HCT116 (cell line): ENCODE results near the gene ADARB1. TPM values are rescaled to one million over a fixed set of nuclear protein-coding genes. Genes with fewer than 3 reads are reported as not detected.

ENCODE experiments used
- ATAC-seq: fragments of 200-7000 bp; cut with Tn5 transposase; 2 replicates; pipeline ENCODE4 v1.9.1; 2020; ENCODE audit warnings: mild to moderate bottlenecking, moderate library complexity
- BruUV-seq: library from RNA; stranded (reverse); fragments of 400-500 nt; replicated peaks from 2 replicates; lab custom pipeline; 2021; lab: Mats Ljungman, UMichigan
- CTCF ChIA-PET: fragments of 300-600 bp; sonication (Branson Sonifier 250); formaldehyde crosslinking; loops from one replicate; lab custom pipeline; 2021; ENCODE audit warnings: antibody characterized with exemption; lab: Charles Lee
- POLR2A ChIA-PET: fragments of 300-600, 350-600 bp; sonication (Branson Sonifier 250); formaldehyde crosslinking; loops from one replicate; lab custom pipeline; 2021; ENCODE audit warnings: antibody characterized with exemption; lab: Charles Lee
- RAD21 ChIA-PET, 2 experiments: fragments of 300-600 bp; sonication (Branson Sonifier 250); formaldehyde crosslinking; loops; one replicate each; lab custom pipeline; 2023; ENCODE audit warnings: low total read pairs in 2 of 2; ENCODE audit not compliant: uncharacterized antibody in 2 of 2, unreplicated experiment in 2 of 2, low non-redundant PET in 1 of 2; lab: Charles Lee
- DNase-seq: peaks from one replicate; pipeline ENCODE4 v3.0.0-alpha.2; 2010; ENCODE audit warnings: low read depth, low spot score
- H2AFZ ChIP-seq: fragments of 200-600 bp; shearing (Covaris generic), sonication (generic); 2 replicates; pipeline ENCODE4 v1.6.1; 2017; ENCODE audit warnings: low read depth, mixed run types, mixed read lengths, antibody characterized with exemption, low read length; ENCODE audit not compliant: poor library complexity, severe bottlenecking
- H3K27ac ChIP-seq: 2 replicates; pipeline ENCODE4 v1.5.1; 2012; ENCODE audit warnings: low read depth, low read length
- H3K27me3 ChIP-seq: fragments of 200-600 bp; sonication (generic); 2 replicates; pipeline ENCODE4 v1.6.1; 2016; ENCODE audit warnings: mixed run types, low read length, mixed read lengths; ENCODE audit not compliant: insufficient read depth
- H3K36me3 ChIP-seq, 2 experiments: fragments of 200-500 bp in 1 of 2; fragments of 200-600 bp in 1 of 2; sonication (Bioruptor generic) in 1 of 2; sonication (generic) in 1 of 2; 2 replicates each; pipeline versions ENCODE4 v1.5.1 to v1.6.1; 2014 to 2016; ENCODE audit warnings: low read length in 2 of 2, inconsistent platforms in 1 of 2, mixed read lengths in 1 of 2, mixed run types in 1 of 2; ENCODE audit not compliant: insufficient read depth in 2 of 2, control insufficient read depth in 1 of 2
- H3K4me1 ChIP-seq, 2 experiments: fragments of 200-600 bp in 1 of 2; sonication (generic) in 1 of 2; 2 replicates each; pipeline versions ENCODE4 v1.5.1 to v1.6.1; 2012 to 2017; ENCODE audit warnings: low read length in 2 of 2, inconsistent platforms in 1 of 2, mild to moderate bottlenecking in 1 of 2, mixed read lengths in 1 of 2, mixed run types in 1 of 2, moderate library complexity in 1 of 2; ENCODE audit not compliant: insufficient read depth in 2 of 2, control insufficient read depth in 1 of 2
- H3K4me2 ChIP-seq: fragments of 200-600 bp; sonication (generic); 2 replicates; pipeline ENCODE4 v1.6.1; 2017; ENCODE audit warnings: mixed run types, low read length, mixed read lengths
- H3K4me3 ChIP-seq, 2 experiments: fragments of 200-600 bp in 1 of 2; sonication (generic) in 1 of 2; replicated peaks in 1 of 2; 2 replicates each; pipeline ENCODE4 v1.5.1; 2011 to 2016; ENCODE audit warnings: low read length in 2 of 2, control low read depth in 1 of 2, low read depth in 1 of 2, mild to moderate bottlenecking in 1 of 2, mixed read lengths in 1 of 2, mixed run types in 1 of 2
- H3K79me2 ChIP-seq: fragments of 200-600 bp; sonication (generic); 2 replicates; pipeline ENCODE4 v1.6.1; 2017; ENCODE audit warnings: mild to moderate bottlenecking, mixed run types, low read length, moderate library complexity, mixed read lengths; ENCODE audit not compliant: insufficient read depth
- H3K9ac ChIP-seq: fragments of 200-600 bp; sonication (generic); 2 replicates; pipeline ENCODE4 v1.6.1; 2016; ENCODE audit warnings: low read length, mixed read lengths
- H3K9me2 ChIP-seq: fragments of 200-600 bp; sonication (generic), shearing (Covaris generic); 2 replicates; pipeline ENCODE4 v1.6.1; 2017; ENCODE audit warnings: mixed run types, mild to moderate bottlenecking, moderate library complexity; ENCODE audit not compliant: insufficient read depth
- H3K9me3 ChIP-seq, 2 experiments: fragments of 200-500 bp in 1 of 2; fragments of 200-600 bp in 1 of 2; sonication (Bioruptor generic) in 1 of 2; sonication (generic) in 1 of 2; 2 replicates each; pipeline ENCODE4 v1.6.1; 2014 to 2017; ENCODE audit warnings: low read length in 2 of 2, mixed read lengths in 2 of 2, inconsistent platforms in 1 of 2, low read depth in 1 of 2, mild to moderate bottlenecking in 1 of 2, mixed run types in 1 of 2, moderate library complexity in 1 of 2; ENCODE audit not compliant: control insufficient read depth in 1 of 2, insufficient read depth in 1 of 2
- H4K20me1 ChIP-seq: fragments of 200-600 bp; sonication (generic), shearing (Covaris generic); 2 replicates; pipeline ENCODE4 v1.6.1; 2017; ENCODE audit warnings: mixed run types, mild to moderate bottlenecking, moderate library complexity; ENCODE audit not compliant: insufficient read depth
- JUND ChIP-seq: IDR thresholded peaks from 2 replicates; pipeline ENCODE4 v1.6.1; 2012
- SRF ChIP-seq: IDR thresholded peaks from 2 replicates; pipeline ENCODE4 v1.6.1; 2012; ENCODE audit warnings: low read depth
- YY1 ChIP-seq: IDR thresholded peaks from 2 replicates; pipeline ENCODE4 v1.6.1; 2011; ENCODE audit warnings: low read length, low read depth, moderate library complexity, mild to moderate bottlenecking; ENCODE audit not compliant: insufficient replicate concordance; ENCODE audit errors: extremely low read depth
- ZBTB33 ChIP-seq: IDR thresholded peaks from 2 replicates; pipeline ENCODE4 v1.6.1; 2011; ENCODE audit warnings: mild to moderate bottlenecking, low read length, moderate library complexity; ENCODE audit not compliant: insufficient replicate concordance; ENCODE audit errors: extremely low read depth
- ZNF274 ChIP-seq: fragments of 200-500 bp; sonication (Bioruptor generic); IDR thresholded peaks from 2 replicates; pipeline ENCODE4 v1.6.1; 2014; ENCODE audit warnings: mild to moderate bottlenecking, low read depth, low read length, inconsistent platforms
- intact Hi-C: fragments of 100-400 bp; cut with micrococcal nuclease; formaldehyde crosslinking; loops from 2 replicates; pipeline ENCODE4 v1.10.0; 2022
- total RNA-seq: library from RNA; stranded (reverse); gene quantifications from one replicate; pipeline ENCODE4 v1.2.1, GENCODE V29; 2021; ENCODE audit not compliant: unreplicated experiment

The ADARB1 gene
- total RNA-seq, 1 experiment from 2014 or later = 13.5 TPM

- TF ChIP-seq ZBTB33 (no peak), JUND (no peak), SRF (no peak), ZNF274 (no peak)
- TF ChIP-seq, all 23 proteins: peak for 0
Measured at GRCh38 chr21:45122432-45123132, 48.2 kb downstream of the ADARB1 start (continued).

GRCh38 chr21:45123440-45123839, 49.1 kb downstream of the ADARB1 start:
- CTCF ChIA-PET = no interaction called here
- H3K4me2 ChIP-seq = no peak overlapping the region
- TF ChIP-seq YY1 = no peak
- TF ChIP-seq, all 23 proteins: peak for 0
- Histone ChIP-seq H3K9ac (no peak overlapping the region), H3K9me2 (no peaks in the 10 kb centered on the region), H4K20me1 (no peaks in the 10 kb centered on the region), H2AFZ (no peak overlapping the region), H3K9me3 (no peaks in the 10 kb centered on the region), H3K36me3 (no peaks in the 10 kb centered on the region), H3K27me3 (no peaks in the 10 kb centered on the region), H3K4me1 (no peaks in the 10 kb centered on the region), H3K27ac (no peak overlapping the region), H3K4me3 (no peak overlapping the region), H3K79me2 (no peaks in the 10 kb centered on the region)
- intact Hi-C loops = no loop called here
- ChIA-PET RAD21 (no interaction called here), POLR2A (no interaction called here)
- BruUV-seq = no TSS peak
- DNase-seq = no peak
- ATAC-seq = no peak
